ENCODE results near the gene PGM2L1.
"Not testable (repeated sequence)": the region's sequence is repeated elsewhere in the genome, so short reads cannot be mapped to it uniquely, and the experiment has no call there.

Gene PGM2L1

GRCh38 chr11:74400606-74401005 is 2.4 kb upstream of the PGM2L1 start:
- no peak for DNase-seq (ENCODE audit: low spot score)

DNA sequence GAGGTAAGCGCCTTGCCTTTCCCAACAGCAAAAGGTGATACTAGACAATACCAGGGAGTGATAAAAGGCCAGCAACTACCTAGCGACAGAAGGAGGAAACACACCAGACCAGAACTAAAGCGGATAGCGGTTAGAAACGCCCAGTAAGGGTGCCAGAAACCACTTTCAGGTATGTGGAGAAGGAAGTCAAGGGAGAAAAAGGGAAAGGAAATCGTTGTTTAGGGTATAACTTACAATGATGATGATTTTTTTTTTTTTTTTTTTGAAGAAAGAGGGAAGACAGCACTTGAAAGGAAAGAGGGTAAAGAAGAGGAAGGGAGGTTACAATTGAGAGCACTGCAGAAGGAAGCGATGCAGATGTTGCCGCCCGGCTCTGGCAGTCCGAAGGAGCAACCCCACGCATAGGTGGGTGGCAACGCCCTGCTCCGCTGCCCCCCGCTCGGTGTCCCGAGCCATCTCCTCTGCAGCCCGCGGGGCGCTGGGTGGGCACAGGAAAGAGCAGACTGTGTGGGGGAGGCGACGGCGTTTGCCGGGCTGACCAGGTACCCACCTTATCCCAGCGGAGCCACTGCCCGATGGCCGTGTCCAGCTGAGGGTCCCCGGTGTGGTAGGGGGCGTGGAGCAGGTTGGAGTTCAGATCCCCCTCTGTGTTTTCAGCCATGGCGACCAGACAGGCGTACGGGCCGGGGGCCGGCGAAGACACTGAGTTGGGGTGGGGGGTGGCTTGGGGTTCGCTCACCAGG is 561 bp downstream of the PGM2L1 start:
- no peak for DNase-seq (ENCODE audit: low spot score)

- no peak for DNase-seq (ENCODE audit: low spot score)
Measured at GRCh38 chr11:74392256-74392655, 6.0 kb downstream of the PGM2L1 start.

GRCh38 chr11:74391193-74391592 is 7.0 kb downstream of the PGM2L1 start:
- no peak for DNase-seq (ENCODE audit: low spot score)

DNA sequence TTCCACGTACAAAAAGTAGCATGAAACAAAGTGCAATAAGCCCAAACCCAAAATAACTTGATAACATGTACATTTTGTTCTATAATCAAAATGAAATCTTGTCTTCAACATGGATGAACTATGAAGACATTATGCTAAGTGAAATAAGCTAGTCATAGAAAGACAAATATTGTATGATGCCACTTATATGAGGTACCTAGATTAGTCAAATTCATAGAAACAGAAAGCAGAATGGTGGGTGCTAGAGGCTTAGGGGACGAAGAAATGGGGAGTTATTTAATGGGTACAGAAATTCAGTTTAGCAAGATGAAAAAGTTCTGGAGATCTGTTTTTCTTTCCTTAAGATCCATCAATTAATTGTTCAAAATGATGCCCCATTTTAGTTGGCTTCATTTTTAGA is 7.5 kb downstream of the PGM2L1 start:
- DNase-seq (ENCODE audit: low spot score), result no peak

DNA sequence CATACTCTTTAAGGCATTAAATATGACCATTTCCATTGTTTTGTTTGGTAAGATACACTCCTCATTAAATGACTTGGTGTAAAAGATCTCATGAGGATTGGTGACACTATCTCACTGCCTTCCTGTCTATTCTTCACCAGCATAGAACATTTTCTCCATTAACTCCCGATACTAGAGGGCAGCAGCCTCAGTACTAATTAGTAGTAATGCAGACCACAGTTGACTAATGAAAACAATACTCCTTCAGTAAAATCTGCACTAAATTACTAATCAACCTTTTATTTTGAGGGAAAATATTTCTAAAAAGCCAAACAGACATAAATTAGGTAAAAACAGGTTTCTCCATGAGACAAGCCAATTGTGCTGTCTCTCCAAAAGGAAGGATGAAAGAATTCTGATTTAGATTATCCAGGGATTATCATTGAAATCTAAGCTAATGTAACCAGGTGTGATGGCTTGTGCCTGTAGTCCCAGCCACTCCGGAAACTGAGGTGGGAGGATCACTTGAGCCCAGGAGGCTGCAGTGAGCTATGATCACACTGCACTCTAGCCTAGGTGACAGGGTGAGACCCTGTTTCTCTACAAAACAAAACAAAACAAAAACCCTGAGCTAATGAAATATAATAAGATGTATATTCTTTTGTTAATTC is 9.4 kb downstream of the PGM2L1 start:
- no peak for DNase-seq (ENCODE audit: low spot score)

- DNase-seq (ENCODE audit: low spot score), result no peak
Measured at GRCh38 chr11:74384641-74385040, 13.6 kb downstream of the PGM2L1 start.

DNA sequence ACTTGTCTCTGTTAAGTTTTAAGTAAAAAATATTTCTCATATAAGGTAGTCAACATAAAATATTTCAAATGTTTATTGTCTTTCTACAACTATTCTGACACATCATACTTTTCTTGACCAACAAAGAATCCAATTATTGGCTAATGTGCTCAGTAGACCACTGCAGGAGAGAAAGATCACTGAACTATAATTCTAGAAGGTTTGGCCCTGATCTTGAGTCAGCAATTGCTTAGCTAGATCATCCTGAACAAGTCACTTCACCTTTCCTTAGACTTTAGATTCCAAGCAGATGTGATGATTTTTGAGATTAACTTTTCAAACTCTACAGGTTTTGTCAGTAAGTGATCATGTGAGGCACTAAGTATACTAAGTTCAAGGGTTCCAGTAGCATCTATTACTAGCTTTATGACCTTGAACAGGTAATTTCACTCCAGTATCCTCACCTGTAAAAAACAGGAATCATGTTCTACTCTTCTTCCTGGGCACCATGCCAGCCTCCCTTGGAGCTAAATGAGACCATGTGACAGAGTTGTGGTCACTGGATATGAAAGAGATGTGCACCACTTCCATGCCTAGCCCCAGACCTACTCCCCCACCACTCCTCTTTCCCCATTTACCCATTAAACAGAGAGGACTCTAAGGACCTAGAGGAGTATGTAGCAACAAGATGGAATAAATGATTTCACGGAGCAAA is 17.3 kb downstream of the PGM2L1 start:
- DNase-seq (ENCODE audit: low spot score), result no peak

DNA sequence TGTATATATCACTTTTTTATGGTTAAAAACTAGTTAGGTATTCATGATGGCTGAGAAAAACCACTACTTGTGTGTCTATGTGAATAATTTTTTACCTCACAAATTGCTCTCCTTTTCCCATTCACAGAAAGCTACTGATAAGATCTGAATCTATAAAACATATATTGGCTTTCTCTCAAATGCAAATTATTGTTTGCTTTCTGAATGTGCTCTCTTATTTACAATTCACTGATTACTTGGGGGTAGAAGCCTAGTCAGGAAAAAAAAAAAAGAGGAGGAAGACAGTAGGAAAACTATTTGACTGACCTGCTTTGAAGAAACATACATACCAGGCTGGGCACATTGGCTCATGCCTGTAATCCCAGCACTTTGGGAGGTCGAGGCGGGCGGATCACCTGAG is 20.5 kb downstream of the PGM2L1 start:
- no peak for DNase-seq (ENCODE audit: low spot score)

- no peak for DNase-seq (ENCODE audit: low spot score)
Measured at GRCh38 chr11:74373382-74373781, 24.9 kb downstream of the PGM2L1 start.

DNA sequence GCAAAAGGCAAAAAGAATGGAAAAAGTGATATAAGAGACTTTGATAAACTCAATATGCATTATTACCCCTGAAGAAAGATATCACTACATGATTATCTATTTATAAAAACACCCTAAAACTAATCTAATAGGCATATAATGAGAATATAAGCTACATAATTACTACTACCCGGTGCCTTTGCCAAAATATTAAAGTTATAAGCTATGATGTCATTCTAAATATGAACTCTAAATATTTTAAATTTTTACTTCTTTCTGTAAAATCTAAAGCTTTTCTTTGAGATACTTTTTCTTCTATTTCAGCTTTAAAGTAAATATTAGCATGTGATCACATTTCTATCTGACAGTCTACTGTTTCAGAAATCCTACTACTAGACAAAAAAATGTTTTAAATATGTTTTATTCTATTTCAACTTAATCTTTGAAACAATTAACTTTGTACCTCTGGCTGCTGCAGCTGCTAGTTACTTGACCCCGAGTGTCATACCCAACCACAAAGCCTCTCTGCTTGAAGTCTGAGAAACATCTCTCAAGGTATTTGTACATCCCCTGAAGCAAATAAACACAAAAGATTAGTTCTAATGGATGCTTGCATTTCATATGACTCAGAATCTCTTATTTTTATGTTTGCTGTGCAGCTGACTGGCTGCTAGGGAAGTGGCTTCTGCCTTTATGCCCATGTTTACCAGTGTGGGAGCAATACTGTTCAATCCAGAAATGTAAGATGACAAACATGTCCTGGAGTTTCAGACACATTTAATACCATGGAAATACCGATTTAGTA is 26.8 kb downstream of the PGM2L1 start:
- no peak for DNase-seq (ENCODE audit: low spot score)

GRCh38 chr11:74370123-74370522 is 28.1 kb downstream of the PGM2L1 start:
- no peak for DNase-seq (ENCODE audit: low spot score)

- no peak for DNase-seq (ENCODE audit: low spot score)
Measured at GRCh38 chr11:74367881-74368280, 30.4 kb downstream of the PGM2L1 start.

DNA sequence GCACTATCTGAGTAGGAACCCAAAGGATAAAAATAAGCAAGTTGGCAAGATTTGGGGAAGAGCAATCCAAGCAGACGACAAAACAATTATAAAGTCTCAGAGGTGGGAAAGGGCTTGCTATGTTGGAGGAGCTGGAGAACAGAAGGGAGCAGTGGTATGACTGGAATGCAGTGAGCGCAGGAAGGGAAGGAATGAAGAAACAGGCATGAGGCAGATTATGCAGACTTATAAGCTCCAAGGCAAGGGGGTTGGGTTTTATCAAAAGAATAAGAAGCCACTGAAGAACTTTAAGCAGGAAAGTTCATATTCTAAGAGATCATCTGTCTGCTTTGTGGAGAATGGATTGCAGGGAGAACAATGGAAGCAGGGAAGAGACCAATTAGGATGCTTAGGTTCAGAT is 31.7 kb downstream of the PGM2L1 start:
- DNase-seq (ENCODE audit: low spot score), result no peak

GRCh38 chr11:74365805-74366204 is 32.4 kb downstream of the PGM2L1 start:
- DNase-seq (ENCODE audit: low spot score), result not testable (repeated sequence)

DNA sequence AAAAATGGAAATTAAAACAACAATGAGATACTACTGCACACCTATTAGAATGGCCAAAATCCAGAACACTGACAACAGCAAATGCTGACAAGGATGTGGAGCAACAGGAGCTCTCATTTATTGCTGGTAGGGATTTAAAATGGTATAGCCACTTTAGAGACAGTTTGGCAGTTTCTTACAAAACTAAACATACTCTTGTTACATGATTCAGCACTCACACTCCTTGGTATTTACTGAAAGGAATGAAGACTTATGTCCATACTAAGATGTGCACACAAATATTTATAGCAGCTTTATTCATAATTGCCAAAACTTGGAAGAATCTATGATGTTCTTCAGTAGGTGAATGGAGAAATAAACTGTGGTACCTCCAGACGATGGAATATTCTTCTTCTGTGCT is 40.8 kb downstream of the PGM2L1 start:
- DNase-seq (ENCODE audit: low spot score), result no peak

DNA sequence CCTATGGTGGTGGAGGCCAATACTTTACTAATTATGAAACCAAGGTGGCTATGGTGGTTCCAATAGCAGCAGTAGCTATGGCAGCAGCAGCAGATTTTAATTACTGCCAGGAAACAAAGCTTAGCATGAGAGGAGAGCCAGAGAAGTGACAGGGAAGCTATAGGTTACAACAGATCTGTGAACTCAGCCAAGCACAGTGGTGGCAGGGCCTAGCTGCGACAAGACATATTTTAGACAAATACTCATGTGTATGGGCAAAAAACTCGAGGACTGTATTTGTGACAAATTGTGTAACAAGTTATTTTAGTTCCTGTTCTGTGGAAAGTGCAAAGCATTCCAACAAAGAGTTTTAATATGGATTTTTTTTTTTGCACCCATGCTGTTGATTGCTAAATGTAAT is 42.6 kb downstream of the PGM2L1 start:
- no peak for DNase-seq (ENCODE audit: low spot score)

DNA sequence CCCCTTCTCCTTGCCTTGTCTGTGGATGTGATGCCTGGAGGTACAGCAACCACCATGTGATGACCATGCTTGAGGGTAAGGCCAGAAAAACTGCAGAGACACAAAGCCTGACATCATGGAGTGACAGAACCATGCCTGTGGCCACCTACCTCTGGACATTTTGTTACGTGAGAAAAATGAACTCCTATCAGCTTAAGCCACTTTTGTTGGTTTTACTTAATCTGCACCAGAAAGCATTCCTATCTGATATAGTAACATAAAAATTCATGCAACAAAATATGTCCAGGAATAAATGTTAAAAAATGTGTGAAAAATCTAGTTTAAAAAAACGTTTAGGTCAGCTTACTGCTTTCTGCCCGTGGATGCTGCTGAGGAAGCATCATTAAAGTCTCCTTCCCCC is 44.2 kb downstream of the PGM2L1 start:
- no peak for DNase-seq (ENCODE audit: low spot score)

DNA sequence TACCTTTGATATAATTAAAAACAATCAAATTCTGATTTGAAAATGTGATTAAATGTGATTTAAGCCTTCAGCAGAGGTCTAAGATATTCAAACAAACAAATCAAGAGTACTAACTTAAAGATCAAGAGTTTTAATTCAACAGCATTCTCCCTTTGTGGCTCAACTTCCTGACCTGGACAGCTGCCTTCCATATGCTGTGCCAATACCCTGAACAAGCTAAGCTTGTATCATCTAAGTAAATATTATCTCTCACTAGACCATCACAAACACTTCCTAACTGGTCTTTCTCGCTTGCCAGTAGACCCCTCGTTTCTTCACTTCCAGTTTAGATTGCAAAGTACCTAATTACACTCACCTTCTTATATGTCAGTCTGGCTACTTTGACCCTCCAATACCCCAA is 50.9 kb downstream of the PGM2L1 start:
- no peak for DNase-seq (ENCODE audit: low spot score)

DNA sequence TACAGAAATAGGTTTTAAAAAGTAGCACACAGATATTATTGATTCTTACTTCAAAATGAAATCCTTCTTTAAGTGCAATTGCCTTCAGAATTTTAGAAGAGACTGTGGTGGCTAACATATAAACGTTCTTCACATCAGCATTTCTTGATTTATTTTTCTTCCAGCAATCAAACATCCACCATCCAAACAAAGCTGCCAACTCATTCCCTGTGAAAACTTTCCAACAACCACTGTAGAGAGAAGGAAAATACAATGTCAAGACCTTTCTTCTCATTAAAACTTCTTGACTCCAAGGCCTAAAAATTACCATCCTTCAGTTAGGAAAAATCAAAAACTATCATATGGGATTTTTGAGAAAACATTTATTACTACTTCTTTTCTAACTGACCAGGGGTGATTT is 52.8 kb downstream of the PGM2L1 start:
- no peak for DNase-seq (ENCODE audit: low spot score)

GRCh38 chr11:74341921-74342320 is 56.3 kb downstream of the PGM2L1 start:
- DNase-seq (ENCODE audit: low spot score), result no peak

DNA sequence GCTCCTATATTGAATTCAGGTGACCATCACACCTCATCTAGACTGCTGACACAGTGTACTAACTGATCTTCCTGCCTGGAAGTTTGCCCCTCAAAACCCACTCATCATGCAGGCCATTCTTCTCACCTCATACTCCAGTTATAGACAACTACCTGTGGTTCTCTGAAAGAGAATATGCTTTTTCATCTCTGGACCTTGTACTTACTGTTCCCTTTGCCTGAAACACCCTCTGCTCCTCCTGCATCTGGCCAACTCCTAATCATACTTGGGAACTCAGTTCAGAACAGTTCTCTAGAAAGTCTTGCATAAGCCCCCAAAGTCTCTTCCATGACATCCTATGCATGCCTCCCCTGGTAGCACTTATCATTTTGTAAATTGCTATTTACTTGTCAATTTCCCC is 58.6 kb downstream of the PGM2L1 start:
- DNase-seq (ENCODE audit: low spot score), result no peak

GRCh38 chr11:74338963-74339362 is 59.3 kb downstream of the PGM2L1 start:
- DNase-seq (ENCODE audit: low spot score), result no peak

All from ecto neural progenitor cell (in vitro differentiated cells).